HUES48 (cell line): ENCODE data around the gene FAU.

Experiments used
- H3K27ac ChIP-seq: one replicate; pipeline ENCODE4 v1.7.0; 2013; ENCODE audit warnings: low read depth, low read length, inconsistent platforms
- H3K27me3 ChIP-seq: 2 replicates; pipeline ENCODE4 v1.6.1; 2013; ENCODE audit warnings: mild to moderate bottlenecking, low read length; ENCODE audit not compliant: control insufficient read depth, insufficient read depth
- H3K36me3 ChIP-seq: 2 replicates; pipeline ENCODE4 v1.6.1; 2013; ENCODE audit warnings: low read length; ENCODE audit not compliant: control insufficient read depth, insufficient read depth
- H3K4me1 ChIP-seq: 2 replicates; pipeline ENCODE4 v1.6.1; 2013; ENCODE audit warnings: mild to moderate bottlenecking, low read length; ENCODE audit not compliant: control insufficient read depth, insufficient read depth
- H3K4me3 ChIP-seq: 2 replicates; pipeline ENCODE4 v1.5.1; 2013; ENCODE audit warnings: mild to moderate bottlenecking, low read depth, low read length
- H3K9ac ChIP-seq: 2 replicates; pipeline ENCODE4 v1.6.1; 2013; ENCODE audit warnings: mild to moderate bottlenecking, low read depth, low read length, moderate library complexity
- H3K9me3 ChIP-seq: 2 replicates; pipeline ENCODE4 v1.6.1; 2013; ENCODE audit warnings: low read length; ENCODE audit not compliant: control insufficient read depth, insufficient read depth

FAU gene

GRCh38 chr11:65111744-65112545 lies 10.0 kb downstream of the FAU start, which contains the start of gene TM7SF2:
TM7SF2 (plus strand) TSS chr11:65111872; CDS start chr11:65112016, 144 bp downstream.
- peak within 1 kb of the TSS; percentile 64 for H3K9ac ChIP-seq
- H3K27ac ChIP-seq: peak within 1 kb of the TSS; percentile 69
- peaks cover 18% of the 10 kb centered on the region for H3K4me1 ChIP-seq
- H3K27me3 ChIP-seq: no peaks in the 10 kb centered on the region
- H3K9me3 ChIP-seq: no peaks in the 10 kb centered on the region
- peaks cover 34% of the 10 kb centered on the region for H3K36me3 ChIP-seq
- H3K4me3 ChIP-seq: peak within 1 kb of the TSS; percentile 82

GRCh38 chr11:65111159-65111743 lies 10.7 kb downstream of the FAU start:
- no peak overlapping the region for H3K9ac ChIP-seq
- H3K27me3 ChIP-seq: no peaks in the 10 kb centered on the region
- peak overlapping the region; percentile 44 for H3K27ac ChIP-seq
- H3K4me3 ChIP-seq: peak overlapping the region; percentile 38; the same call in 1 of the 2 replicates
- H3K36me3 ChIP-seq: peaks cover 33% of the 10 kb centered on the region
- H3K9me3 ChIP-seq: no peaks in the 10 kb centered on the region
- H3K4me1 ChIP-seq: peaks cover 14% of the 10 kb centered on the region

GRCh38 chr11:65110354-65110861 lies 11.5 kb downstream of the FAU start:
- Histone ChIP-seq H3K27me3 (no peaks in the 10 kb centered on the region), H3K36me3 (peaks cover 28% of the 10 kb centered on the region), H3K9ac (no peak overlapping the region), H3K9me3 (no peaks in the 10 kb centered on the region), H3K27ac (no peak overlapping the region), H3K4me1 (peaks cover 11% of the 10 kb centered on the region; the same call in 1 of the 2 replicates), H3K4me3 (no peak overlapping the region)

- peaks cover 11% of the 10 kb centered on the region; the same call in 1 of the 2 replicates for H3K4me1 ChIP-seq
- no peaks in the 10 kb centered on the region for H3K27me3 ChIP-seq
- H3K27ac ChIP-seq: no peak overlapping the region
- H3K9ac ChIP-seq: no peak overlapping the region
- no peaks in the 10 kb centered on the region for H3K9me3 ChIP-seq
- peaks cover 30% of the 10 kb centered on the region for H3K36me3 ChIP-seq
- no peak overlapping the region for H3K4me3 ChIP-seq
These were observed 12.4 kb downstream of the FAU start for GRCh38 chr11:65109231-65110198.

- peaks cover 35% of the 10 kb centered on the region for H3K36me3 ChIP-seq
- H3K9ac ChIP-seq: no peak overlapping the region
- no peaks in the 10 kb centered on the region for H3K9me3 ChIP-seq
- H3K4me3 ChIP-seq: no peak overlapping the region
- H3K27ac ChIP-seq: no peak overlapping the region
- H3K4me1 ChIP-seq: peaks cover 11% of the 10 kb centered on the region; the same call in 1 of the 2 replicates
- H3K27me3 ChIP-seq: no peaks in the 10 kb centered on the region
These were observed 13.3 kb downstream of the FAU start for GRCh38 chr11:65108469-65109123.

- Histone ChIP-seq H3K4me1 (peaks cover 7% of the 10 kb centered on the region; the same call in 1 of the 2 replicates), H3K9me3 (no peaks in the 10 kb centered on the region), H3K36me3 (peaks cover 37% of the 10 kb centered on the region), H3K9ac (no peak overlapping the region), H3K27me3 (no peaks in the 10 kb centered on the region), H3K4me3 (no peak overlapping the region), H3K27ac (no peak overlapping the region)
These were observed 14.0 kb downstream of the FAU start for GRCh38 chr11:65107751-65108468.

GRCh38 chr11:65107078-65107477 lies 14.9 kb downstream of the FAU start:
- H3K36me3 ChIP-seq: peaks cover 37% of the 10 kb centered on the region
- no peak overlapping the region for H3K4me3 ChIP-seq
- no peak overlapping the region for H3K27ac ChIP-seq
- peaks cover 7% of the 10 kb centered on the region; the same call in 1 of the 2 replicates for H3K4me1 ChIP-seq
- no peak overlapping the region for H3K9ac ChIP-seq
- H3K9me3 ChIP-seq: no peaks in the 10 kb centered on the region
- H3K27me3 ChIP-seq: no peaks in the 10 kb centered on the region

GRCh38 chr11:65104628-65105027 lies 17.3 kb downstream of the FAU start:
- no peak overlapping the region for H3K27ac ChIP-seq
- peaks cover 36% of the 10 kb centered on the region for H3K36me3 ChIP-seq
- no peaks in the 10 kb centered on the region for H3K9me3 ChIP-seq
- no peaks in the 10 kb centered on the region for H3K27me3 ChIP-seq
- H3K9ac ChIP-seq: no peak overlapping the region
- no peak overlapping the region for H3K4me3 ChIP-seq
- no peaks in the 10 kb centered on the region for H3K4me1 ChIP-seq

- H3K4me3 ChIP-seq: no peak overlapping the region
- H3K4me1 ChIP-seq: no peaks in the 10 kb centered on the region
- H3K36me3 ChIP-seq: peaks cover 32% of the 10 kb centered on the region
- no peaks in the 10 kb centered on the region for H3K27me3 ChIP-seq
- no peak overlapping the region for H3K9ac ChIP-seq
- H3K27ac ChIP-seq: no peak overlapping the region
- no peaks in the 10 kb centered on the region for H3K9me3 ChIP-seq
These were observed 18.5 kb downstream of the FAU start for GRCh38 chr11:65103476-65103875.
